Hair follicular keratinocyte (primary cell): Measurements from ENCODE around the gene DOCK8. TPM values are rescaled to one million over a fixed set of nuclear protein-coding genes. Genes with fewer than 3 reads are reported as not detected.

Source experiments
- total RNA-seq: library from RNA; depleted of rRNA; stranded (reverse); fragments of >200 nt; gene quantifications from 2 replicates; pipeline ENCODE4 v1.2.3, GENCODE V29; 2015

Gene DOCK8
- total RNA-seq: 0.08 and 2.7 TPM in 2 replicates

GRCh38 chr9:214648-215493 is at the start of gene DOCK8:
TSS of gene DOCK8 (plus strand) at chr9:214865. CDS start at chr9:214977, 112 bp downstream.

DNA sequence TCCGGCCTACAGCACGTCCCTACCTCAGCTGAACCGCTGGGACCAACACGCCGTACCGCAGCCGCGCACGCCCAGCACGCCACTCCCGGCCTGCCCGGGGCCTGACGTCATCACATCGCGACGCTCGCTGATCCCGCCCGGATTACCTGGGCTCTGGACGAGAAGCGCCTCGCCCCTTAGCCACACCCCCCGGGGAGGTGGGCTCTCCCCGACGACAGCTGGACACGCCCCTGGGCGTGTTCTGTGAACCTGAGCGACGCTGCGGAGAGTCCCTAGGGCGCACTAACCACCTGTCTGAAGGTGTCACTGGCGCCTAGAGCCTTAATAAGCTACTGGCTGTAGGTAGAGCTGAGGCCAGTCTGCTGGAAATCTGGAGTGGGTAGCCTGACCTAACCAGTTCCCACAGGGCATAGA is 35.7 kb upstream of the DOCK8 start, which contains the start of gene ZNG1A:
TSS of gene ZNG1A (minus strand) at position 87 of the 414 bp plus-strand sequence. CDS start 87 bp downstream, outside the sequence.

GRCh38 chr9:503881-504852 is 289.5 kb downstream of the DOCK8 start, which contains the start of gene KANK1:
TSS of gene KANK1 (plus strand) at chr9:504695.

Other genes with a start within 250 kb of the DOCK8 start
- 3.4 and 5.2 TPM in 2 replicates for gene WASHC1, start 185.4 kb upstream of the DOCK8 start, total RNA-seq
- 0.08 and 0.65 TPM in 2 replicates for gene FOXD4, start 96.4 kb upstream of the DOCK8 start, total RNA-seq
- 16.4 and 18.9 TPM in 2 replicates for gene ZNG1A, start 35.8 kb upstream of the DOCK8 start, total RNA-seq